WTC11 (cell line): Measurements from ENCODE around the gene RAPGEF1.

Source experiments
- CTCF ChIP-seq: fragments of 200-600 bp; IDR thresholded peaks from 2 replicates; pipeline ENCODE4 v1.8.0; 2022; ENCODE audit warnings: antibody characterized with exemption
- TF ChIP-seq, protein P1 (sequence below): sonication (generic); formaldehyde crosslinking; IDR thresholded peaks from 2 replicates; pipeline ENCODE4 v1.8.1; 2022; ENCODE audit warnings: missing genetic modification reagents, borderline replicate concordance
- TF ChIP-seq, protein P2 (sequence below): sonication (generic); formaldehyde crosslinking; IDR thresholded peaks from 2 replicates; pipeline ENCODE4 v1.8.1; 2023; ENCODE audit warnings: mild to moderate bottlenecking, missing genetic modification reagents

DNA sequence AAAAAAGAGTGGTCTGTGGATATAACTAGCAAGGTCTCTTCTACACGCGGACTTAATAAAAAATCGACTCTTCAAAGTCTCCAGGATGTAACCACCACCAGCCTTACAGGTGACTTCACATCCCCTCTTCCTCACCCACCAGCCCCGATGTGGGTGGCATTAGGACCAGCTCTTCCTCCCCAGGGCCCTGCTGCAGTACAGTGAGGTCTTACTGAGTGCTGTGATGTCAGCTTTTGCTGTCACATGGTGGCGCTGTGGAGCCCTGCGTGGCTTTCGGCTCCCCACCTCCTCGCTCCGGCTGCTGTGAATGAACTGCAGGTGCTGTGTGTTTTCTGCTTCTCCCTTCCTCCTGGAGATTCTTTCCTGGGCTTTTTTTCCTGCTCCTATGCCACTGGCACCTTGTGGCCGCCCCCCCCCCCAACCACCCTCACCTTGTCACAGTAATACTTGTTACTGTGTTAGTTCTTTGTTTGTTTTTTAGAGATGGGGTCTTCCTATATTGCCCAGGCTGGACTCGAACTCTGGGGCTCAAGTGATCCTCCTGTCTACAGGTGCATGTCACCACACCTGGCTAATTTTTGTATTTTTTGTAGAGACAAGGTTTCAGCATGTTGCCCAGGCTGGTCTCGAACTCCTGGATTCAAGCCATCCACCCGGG is 15.8 kb upstream of the RAPGEF1 start:
- peak; percentile 80 for TF ChIP-seq CTCF
- TF ChIP-seq, protein P1, sequence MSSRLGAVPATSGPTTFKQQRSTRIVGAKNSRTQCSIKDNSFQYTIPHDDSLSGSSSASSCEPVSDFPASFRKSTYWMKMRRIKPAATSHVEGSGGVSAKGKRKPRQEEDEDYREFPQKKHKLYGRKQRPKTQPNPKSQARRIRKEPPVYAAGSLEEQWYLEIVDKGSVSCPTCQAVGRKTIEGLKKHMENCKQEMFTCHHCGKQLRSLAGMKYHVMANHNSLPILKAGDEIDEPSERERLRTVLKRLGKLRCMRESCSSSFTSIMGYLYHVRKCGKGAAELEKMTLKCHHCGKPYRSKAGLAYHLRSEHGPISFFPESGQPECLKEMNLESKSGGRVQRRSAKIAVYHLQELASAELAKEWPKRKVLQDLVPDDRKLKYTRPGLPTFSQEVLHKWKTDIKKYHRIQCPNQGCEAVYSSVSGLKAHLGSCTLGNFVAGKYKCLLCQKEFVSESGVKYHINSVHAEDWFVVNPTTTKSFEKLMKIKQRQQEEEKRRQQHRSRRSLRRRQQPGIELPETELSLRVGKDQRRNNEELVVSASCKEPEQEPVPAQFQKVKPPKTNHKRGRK, result no peak
- TF ChIP-seq, protein P2, sequence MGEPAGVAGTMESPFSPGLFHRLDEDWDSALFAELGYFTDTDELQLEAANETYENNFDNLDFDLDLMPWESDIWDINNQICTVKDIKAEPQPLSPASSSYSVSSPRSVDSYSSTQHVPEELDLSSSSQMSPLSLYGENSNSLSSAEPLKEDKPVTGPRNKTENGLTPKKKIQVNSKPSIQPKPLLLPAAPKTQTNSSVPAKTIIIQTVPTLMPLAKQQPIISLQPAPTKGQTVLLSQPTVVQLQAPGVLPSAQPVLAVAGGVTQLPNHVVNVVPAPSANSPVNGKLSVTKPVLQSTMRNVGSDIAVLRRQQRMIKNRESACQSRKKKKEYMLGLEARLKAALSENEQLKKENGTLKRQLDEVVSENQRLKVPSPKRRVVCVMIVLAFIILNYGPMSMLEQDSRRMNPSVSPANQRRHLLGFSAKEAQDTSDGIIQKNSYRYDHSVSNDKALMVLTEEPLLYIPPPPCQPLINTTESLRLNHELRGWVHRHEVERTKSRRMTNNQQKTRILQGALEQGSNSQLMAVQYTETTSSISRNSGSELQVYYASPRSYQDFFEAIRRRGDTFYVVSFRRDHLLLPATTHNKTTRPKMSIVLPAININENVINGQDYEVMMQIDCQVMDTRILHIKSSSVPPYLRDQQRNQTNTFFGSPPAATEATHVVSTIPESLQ (CRISPR knock-in tag), result no peak
